HepG2 (cell line): Measurements from ENCODE around the gene RPS28. TPM values are rescaled to one million over a fixed set of nuclear protein-coding genes. Genes with fewer than 3 reads are reported as not detected.
A peak's percentile ranks its signal among the peaks of the same experiment; 100 is the strongest.

Experiments
- BHLHE40 ChIP-seq: IDR thresholded peaks from 2 replicates; pipeline ENCODE4 v1.6.1; 2011; ENCODE audit warnings: low read length, improper control_type of control experiment
- CCDC6 ChIP-seq: sonication (generic); formaldehyde crosslinking; IDR thresholded peaks from 2 replicates; pipeline ENCODE4 v1.8.1; 2022; ENCODE audit warnings: mild to moderate bottlenecking, missing genetic modification reagents, moderate library complexity
- EHMT2 ChIP-seq: fragments of 200-600 bp; sonication (generic); IDR thresholded peaks from 2 replicates; pipeline ENCODE4 v1.7.0; 2017; ENCODE audit warnings: antibody characterized with exemption, low read depth, low read length, borderline replicate concordance
- FOXC1 ChIP-seq: sonication (generic); formaldehyde crosslinking; IDR thresholded peaks from 2 replicates; pipeline ENCODE4 v1.8.0; 2022; ENCODE audit warnings: mild to moderate bottlenecking, missing genetic modification reagents, borderline replicate concordance
- FOXJ3 ChIP-seq: sonication (generic); formaldehyde crosslinking; IDR thresholded peaks from 2 replicates; pipeline ENCODE4 v1.4.0; 2020; ENCODE audit warnings: missing genetic modification reagents, mild to moderate bottlenecking, borderline replicate concordance
- HNF4A ChIP-seq: sonication (generic); formaldehyde crosslinking; IDR thresholded peaks from 2 replicates; pipeline ENCODE4 v1.4.0; 2020; ENCODE audit warnings: missing genetic modification reagents
- HOXA7 ChIP-seq: sonication (generic); formaldehyde crosslinking; IDR thresholded peaks from 2 replicates; pipeline ENCODE4 v1.8.1; 2022; ENCODE audit warnings: mild to moderate bottlenecking, missing genetic modification reagents, moderate library complexity
- KLF16 ChIP-seq, 2 experiments: sonication (generic) in 1 of 2; formaldehyde crosslinking in 1 of 2; IDR thresholded peaks; 2 replicates each; pipeline versions ENCODE4 v1.6.1 to v1.8.0; 2016 to 2023; ENCODE audit warnings: missing genetic modification reagents in 2 of 2, missing compliant biosample characterization in 1 of 2
- MYNN ChIP-seq: sonication (generic); formaldehyde crosslinking; IDR thresholded peaks from 2 replicates; pipeline ENCODE4 v1.4.0; 2020; ENCODE audit warnings: mild to moderate bottlenecking, low read depth, missing genetic modification reagents
- NFE2L1 ChIP-seq: sonication (generic); formaldehyde crosslinking; IDR thresholded peaks from 2 replicates; pipeline ENCODE4 v1.4.0; 2020; ENCODE audit warnings: missing genetic modification reagents, mild to moderate bottlenecking, borderline replicate concordance
- NR2F6 ChIP-seq, 2 experiments: IDR thresholded peaks; 2 replicates each; pipeline ENCODE4 v1.6.1; 2016; ENCODE audit warnings: antibody characterized with exemption in 1 of 2, mild to moderate bottlenecking in 1 of 2
- RBFOX2 ChIP-seq: fragments of 200-400 bp; formaldehyde crosslinking; IDR thresholded peaks from 2 replicates; pipeline ENCODE4 v1.6.1; 2017; ENCODE audit warnings: low read depth, mild to moderate bottlenecking, low read length
- SIN3B ChIP-seq: fragments of 150-350 bp; IDR thresholded peaks from 2 replicates; pipeline ENCODE4 v1.6.1; 2014; ENCODE audit warnings: low read length
- SMAD1 ChIP-seq: sonication (generic); formaldehyde crosslinking; IDR thresholded peaks from 2 replicates; pipeline ENCODE4 v1.4.0; 2020; ENCODE audit warnings: missing genetic modification reagents, low read depth, mild to moderate bottlenecking, borderline replicate concordance
- SMARCE1 ChIP-seq: fragments of 450-650 bp; IDR thresholded peaks from 2 replicates; pipeline ENCODE4 v1.6.1; 2017; ENCODE audit warnings: borderline replicate concordance
- SP140L ChIP-seq: sonication (generic); formaldehyde crosslinking; IDR thresholded peaks from 2 replicates; pipeline ENCODE4 v1.4.0; 2020; ENCODE audit warnings: missing genetic modification reagents, borderline replicate concordance
- THAP11 ChIP-seq: IDR thresholded peaks from 2 replicates; pipeline ENCODE4 v1.6.1; 2016; ENCODE audit warnings: missing biosample characterization, missing genetic modification reagents
- U2AF2 ChIP-seq: fragments of 200-400 bp; formaldehyde crosslinking; IDR thresholded peaks from 2 replicates; pipeline ENCODE4 v1.6.1; 2017; ENCODE audit warnings: low read depth, mild to moderate bottlenecking, low read length
- ZBTB49 ChIP-seq: sonication (generic); formaldehyde crosslinking; IDR thresholded peaks from 2 replicates; pipeline ENCODE4 v1.4.0; 2020; ENCODE audit warnings: missing genetic modification reagents, borderline replicate concordance
- ZFY ChIP-seq: sonication (generic); formaldehyde crosslinking; IDR thresholded peaks from 2 replicates; pipeline ENCODE4 v1.4.0; 2020; ENCODE audit warnings: missing genetic modification reagents
- ZGPAT ChIP-seq: IDR thresholded peaks from 2 replicates; pipeline ENCODE4 v1.6.1; 2016; ENCODE audit warnings: mild to moderate bottlenecking
- ZNF10 ChIP-seq: sonication (generic); formaldehyde crosslinking; IDR thresholded peaks from 2 replicates; pipeline ENCODE4 v1.4.0; 2020; ENCODE audit warnings: mild to moderate bottlenecking, low read depth, missing genetic modification reagents, borderline replicate concordance
- ZNF3 ChIP-seq: IDR thresholded peaks from 2 replicates; pipeline ENCODE4 v1.7.0; 2017; ENCODE audit warnings: inconsistent platforms
- ZNF326 ChIP-seq: sonication (generic); formaldehyde crosslinking; IDR thresholded peaks from 2 replicates; pipeline ENCODE4 v1.4.0; 2020; ENCODE audit warnings: missing genetic modification reagents, borderline replicate concordance
- ZNF510 ChIP-seq: sonication (generic); formaldehyde crosslinking; IDR thresholded peaks from 2 replicates; pipeline ENCODE4 v1.4.0; 2020; ENCODE audit warnings: low read depth, mild to moderate bottlenecking, missing genetic modification reagents
- ZNF547 ChIP-seq: sonication (generic); formaldehyde crosslinking; IDR thresholded peaks from 2 replicates; pipeline ENCODE4 v1.5.1; 2020; ENCODE audit warnings: mild to moderate bottlenecking, missing genetic modification reagents
- ZNF550 ChIP-seq: sonication (generic); formaldehyde crosslinking; IDR thresholded peaks from 2 replicates; pipeline ENCODE4 v1.4.0; 2020; ENCODE audit warnings: mild to moderate bottlenecking, missing genetic modification reagents, borderline replicate concordance
- ZNF644 ChIP-seq: IDR thresholded peaks from 2 replicates; pipeline ENCODE4 v1.6.1; 2016; ENCODE audit warnings: low read depth
- polyA plus RNA-seq, 8 experiments: library from polyadenylated mRNA; depleted of rRNA in 3 of 8; stranded (reverse) in 7 of 8; unstranded in 1 of 8; fragments of >200 nt; fragmentation: Illumina TruSeq in 4 of 8; extraction: Trizol in 4 of 8; gene quantifications; 2 replicates each; pipeline versions ENCODE4 v1.2.1 to v1.2.3, GENCODE V29; 2011 to 2016; ENCODE audit warnings: low read depth in 4 of 8, missing spikeins in 1 of 8, mixed read lengths in 1 of 8; ENCODE audit not compliant: insufficient read depth in 1 of 8
- total RNA-seq, 5 experiments: library from RNA; depleted of rRNA; stranded (reverse); fragments of >200 nt; fragmentation: Illumina TruSeq; extraction: Trizol; gene quantifications; 2 replicates each; pipeline ENCODE4 v1.2.3, GENCODE V29; 2016; ENCODE audit warnings: low read depth in 1 of 5

The RPS28 gene
- total and polyA plus RNA-seq, 2 of the 13 experiments (the other 11 are each of a cell fraction or from before 2014, with no cell fraction given), result 281 to 545 TPM

- TF ChIP-seq NFE2L1 (CRISPR knock-in tag), result no peak
- TF ChIP-seq ZGPAT (CRISPR knock-in tag), result peak; percentile 79
- TF ChIP-seq ZNF510 (CRISPR knock-in tag), result peak; percentile 38; the same call in 1 of the 2 replicates
- no peak for TF ChIP-seq MYNN (CRISPR knock-in tag)
- TF ChIP-seq SMAD1, result 0 out of 2 replicates have a peak, but pooled peaks have one; percentile 24
- no peak for TF ChIP-seq FOXC1 (CRISPR knock-in tag)
- no peak for TF ChIP-seq SMARCE1
- TF ChIP-seq ZNF550 (CRISPR knock-in tag), result peak; percentile 23; the same call in 1 of the 2 replicates
- no peak; the same call in 1 of the 2 replicates for TF ChIP-seq FOXJ3 (CRISPR knock-in tag)
- peak; percentile 96 for TF ChIP-seq BHLHE40
- TF ChIP-seq ZNF10 (CRISPR knock-in tag), result no peak
- no peak for TF ChIP-seq ZNF326
- TF ChIP-seq EHMT2, result no peak
- no peak for TF ChIP-seq HNF4A
- TF ChIP-seq U2AF2, result no peak
- TF ChIP-seq ZNF547 (CRISPR knock-in tag), result peak; percentile 56
- peak in 1 of 2 experiments; percentile 72; a peak in 1 of 4 replicates for TF ChIP-seq KLF16 (CRISPR knock-in tag; IDR thresholded peaks at IDR 0.05)
- TF ChIP-seq ZBTB49, result no peak
- TF ChIP-seq SIN3B, result peak; percentile 90
- TF ChIP-seq ZNF3 (CRISPR knock-in tag), result no peak
- no peak for TF ChIP-seq HOXA7 (CRISPR knock-in tag)
- peak; percentile 97 for TF ChIP-seq RBFOX2
- TF ChIP-seq ZNF644 (CRISPR knock-in tag), result no peak
- TF ChIP-seq ZFY (CRISPR knock-in tag), result peak; percentile 88
- TF ChIP-seq CCDC6 (CRISPR knock-in tag), result no peak
- peak; percentile 94 for TF ChIP-seq THAP11 (CRISPR knock-in tag)
- TF ChIP-seq NR2F6 (IDR thresholded peaks at IDR 0.05), result no peak
- peak; percentile 54; the same call in 1 of the 2 replicates for TF ChIP-seq NR2F6 (CRISPR knock-in tag; IDR thresholded peaks at IDR 0.05)
- no peak for TF ChIP-seq SP140L (CRISPR knock-in tag)
Measured at GRCh38 chr19:8321067-8321985, at the start of gene RPS28, which contains the start of gene NDUFA7 (continued).
